ENCODE data around the gene FRMD6.
"Not testable (repeated sequence)": the region's sequence is repeated elsewhere in the genome, so short reads cannot be mapped to it uniquely, and the experiment has no call there.

The FRMD6 gene

GRCh38 chr14:51727526-51727925 lies 75.8 kb downstream of the FRMD6 start:
- no peak for DNase-seq

- no peak for DNase-seq
These were observed 78.4 kb downstream of the FRMD6 start for GRCh38 chr14:51730098-51730497.

GRCh38 chr14:51730684-51731083 lies 79.0 kb downstream of the FRMD6 start:
- DNase-seq, result no peak

GRCh38 chr14:51732494-51733112 lies 80.9 kb downstream of the FRMD6 start:
- DNase-seq, result no peak

GRCh38 chr14:51733147-51733546 lies 81.4 kb downstream of the FRMD6 start:
- DNase-seq, result no peak

GRCh38 chr14:51735851-51736250 lies 84.1 kb downstream of the FRMD6 start:
- no peak for DNase-seq

- DNase-seq, result no peak
These were observed 87.0 kb downstream of the FRMD6 start for GRCh38 chr14:51738754-51739153.

GRCh38 chr14:51743588-51744000 lies 91.9 kb downstream of the FRMD6 start:
- no peak for DNase-seq

- no peak for DNase-seq
These were observed 92.8 kb downstream of the FRMD6 start for GRCh38 chr14:51744372-51745130.

GRCh38 chr14:51746823-51747222 lies 95.1 kb downstream of the FRMD6 start:
- DNase-seq, result not testable (repeated sequence)

- no peak for DNase-seq
These were observed 98.8 kb downstream of the FRMD6 start for GRCh38 chr14:51750542-51750941.

- DNase-seq, result not testable (repeated sequence)
These were observed 100.1 kb downstream of the FRMD6 start for GRCh38 chr14:51751611-51752345.

GRCh38 chr14:51757756-51758155 lies 106.0 kb downstream of the FRMD6 start:
- DNase-seq, result not testable (repeated sequence)

- no peak for DNase-seq
These were observed 108.2 kb downstream of the FRMD6 start for GRCh38 chr14:51759950-51760349.

GRCh38 chr14:51765726-51766125 lies 114.0 kb downstream of the FRMD6 start:
- not testable (repeated sequence) for DNase-seq

- not testable (repeated sequence) for DNase-seq
These were observed 114.9 kb downstream of the FRMD6 start for GRCh38 chr14:51766586-51766985.

- DNase-seq, result not testable (repeated sequence)
These were observed 117.6 kb downstream of the FRMD6 start for GRCh38 chr14:51769261-51769660.

GRCh38 chr14:51774209-51774608 lies 122.5 kb downstream of the FRMD6 start:
- no peak for DNase-seq

- DNase-seq, result peak in 1 of 4 experiments; percentile 5
These were observed 124.6 kb downstream of the FRMD6 start for GRCh38 chr14:51776102-51776894.

GRCh38 chr14:51780006-51780692 lies 128.4 kb downstream of the FRMD6 start:
- peak; percentile 15 to 52 (median 32) for DNase-seq

Measured in activated CD4-positive, CD25-positive, alpha-beta regulatory T cell (primary cell).